CD14-positive monocyte (primary cell): Measurements from ENCODE around the gene PXN. TPM values are rescaled to one million over a fixed set of nuclear protein-coding genes. Genes with fewer than 3 reads are reported as not detected.

ENCODE experiments used
- DNase-seq, 3 donors: peaks; one replicate each; pipeline ENCODE4 v3.0.0-alpha.2; 2011 to 2022
- H2AFZ ChIP-seq: 2 replicates; pipeline ENCODE4 v1.6.0; 2012; ENCODE audit warnings: mild to moderate bottlenecking, low read depth, low read length, inconsistent platforms; ENCODE audit not compliant: insufficient read depth, poor library complexity, severe bottlenecking
- H3K27ac ChIP-seq, 2 donors: 1 replicate in 1 of 2; 2 replicates in 1 of 2; pipeline ENCODE4 v1.5.1; 2012 to 2013; ENCODE audit warnings: low read length in 2 of 2, control low read depth in 1 of 2, inconsistent platforms in 1 of 2, low read depth in 1 of 2, mild to moderate bottlenecking in 1 of 2
- H3K27me3 ChIP-seq, 2 donors: one replicate each; pipeline versions ENCODE4 v1.6.0 to v1.6.1; 2011 to 2013; ENCODE audit warnings: low read length in 2 of 2; ENCODE audit not compliant: control insufficient read depth in 2 of 2, insufficient read depth in 2 of 2
- H3K36me3 ChIP-seq, 2 donors: replicated peaks in 1 of 2; 1 replicate in 1 of 2; 2 replicates in 1 of 2; pipeline versions ENCODE4 v1.5.1 to v1.6.1; 2012 to 2013; ENCODE audit warnings: low read length in 2 of 2, control low read depth in 1 of 2, inconsistent platforms in 1 of 2, mild to moderate bottlenecking in 1 of 2; ENCODE audit not compliant: insufficient read depth in 2 of 2, control insufficient read depth in 1 of 2
- H3K4me1 ChIP-seq, 2 donors: 1 replicate in 1 of 2; 2 replicates in 1 of 2; pipeline versions ENCODE4 v1.5.1 to v1.6.1; 2012 to 2013; ENCODE audit warnings: low read length in 2 of 2, control low read depth in 1 of 2, inconsistent platforms in 1 of 2, mild to moderate bottlenecking in 1 of 2, moderate library complexity in 1 of 2; ENCODE audit not compliant: insufficient read depth in 2 of 2, control insufficient read depth in 1 of 2
- H3K4me2 ChIP-seq: replicated peaks from 2 replicates; pipeline ENCODE3; 2012; ENCODE audit warnings: low read length, moderate library complexity, mild to moderate bottlenecking; ENCODE audit not compliant: poor library complexity, severe bottlenecking; ENCODE audit errors: extremely low read depth
- H3K4me3 ChIP-seq, 3 experiments: fragments of 200-600 bp in 1 of 3; sonication (generic) in 1 of 3; replicated peaks in 1 of 3; 1 replicate in 2 of 3; 2 replicates in 1 of 3; pipeline ENCODE4 v1.5.1; 2011 to 2013; ENCODE audit warnings: low read length in 3 of 3, mild to moderate bottlenecking in 3 of 3, control low read depth in 2 of 3, low read depth in 2 of 3, inconsistent platforms in 1 of 3, moderate library complexity in 1 of 3
- H3K79me2 ChIP-seq: 2 replicates; pipeline ENCODE4 v1.6.0; 2012; ENCODE audit warnings: mild to moderate bottlenecking, control low read depth, inconsistent platforms, low read length, moderate library complexity; ENCODE audit not compliant: insufficient read depth
- H3K9ac ChIP-seq: 2 replicates; pipeline ENCODE4 v1.6.0; 2017; ENCODE audit warnings: low read length, mild to moderate bottlenecking; ENCODE audit not compliant: insufficient read depth, poor library complexity, severe bottlenecking
- H3K9me3 ChIP-seq, 2 donors: replicated peaks in 1 of 2; 1 replicate in 1 of 2; 2 replicates in 1 of 2; pipeline versions ENCODE4 v1.5.1 to v1.6.1; 2012 to 2013; ENCODE audit warnings: low read length in 2 of 2, control low read depth in 1 of 2; ENCODE audit not compliant: control insufficient read depth in 1 of 2, insufficient read depth in 1 of 2
- H4K20me1 ChIP-seq: 2 replicates; pipeline ENCODE4 v1.6.0; 2012; ENCODE audit warnings: mild to moderate bottlenecking, low read length, control low read depth, moderate library complexity; ENCODE audit not compliant: insufficient read depth
- H3K27ac Mint-ChIP-seq, 7 donors: one replicate each; pipeline ENCODE4 v1.8.0; 2020; ENCODE audit warnings: mild to moderate bottlenecking in 7 of 7, mixed read lengths in 7 of 7, moderate library complexity in 6 of 7, inconsistent platforms in 2 of 7
- H3K27me3 Mint-ChIP-seq, 3 donors: one replicate each; pipeline ENCODE4 v1.8.0; 2021 to 2022; ENCODE audit warnings: low read depth in 3 of 3, mild to moderate bottlenecking in 3 of 3, mixed read lengths in 3 of 3, moderate library complexity in 3 of 3, inconsistent platforms in 1 of 3
- H3K36me3 Mint-ChIP-seq, 2 donors: one replicate each; pipeline ENCODE4 v1.8.0; 2020; ENCODE audit warnings: mixed read lengths in 2 of 2, inconsistent platforms in 1 of 2, mild to moderate bottlenecking in 1 of 2
- H3K4me1 Mint-ChIP-seq: one replicate; pipeline ENCODE4 v1.8.0; 2020; ENCODE audit warnings: mild to moderate bottlenecking, mixed read lengths
- H3K4me3 Mint-ChIP-seq, 2 donors: one replicate each; pipeline ENCODE4 v1.8.0; 2020; ENCODE audit warnings: mild to moderate bottlenecking in 2 of 2, mixed read lengths in 2 of 2, moderate library complexity in 1 of 2
- H3K9me3 Mint-ChIP-seq, 7 donors: one replicate each; pipeline ENCODE4 v1.8.0; 2020 to 2022; ENCODE audit warnings: mixed read lengths in 7 of 7, mild to moderate bottlenecking in 6 of 7, moderate library complexity in 6 of 7, inconsistent platforms in 2 of 7
- CTCF ChIP-seq: fragments of 200-600 bp; IDR thresholded peaks from one replicate; pipeline ENCODE4 v1.8.0; 2022; ENCODE audit warnings: antibody characterized with exemption, mild to moderate bottlenecking
- WGBS: methylation state at CpG from one replicate; pipeline ENCODE4 v1.1.5; 2013; ENCODE audit warnings: missing lambda C conversion rate; ENCODE audit not compliant: insufficient coverage; 5-methylcytosine and 5-hydroxymethylcytosine counted together
- intact Hi-C, 2 donors: fragments of 100-400 bp; cut with micrococcal nuclease; formaldehyde crosslinking; loops; one replicate each; pipeline versions ENCODE4 v1.15.0 to v1.15.1; 2023
- polyA plus RNA-seq, 3 donors: library from polyadenylated mRNA; depleted of rRNA in 1 of 3; unstranded in 2 of 3; stranded (reverse) in 1 of 3; fragments of 300-500 nt in 2 of 3; fragments of >200 nt in 1 of 3; fragmentation: Illumina TruSeq in 2 of 3; gene quantifications; 1 replicate in 2 of 3; 2 replicates in 1 of 3; pipeline ENCODE4 v1.2.3, GENCODE V29; 2012 to 2021

Gene PXN
- polyA plus RNA-seq, 3 donors = 62.5 to 106 (median 98.4) TPM

DNA sequence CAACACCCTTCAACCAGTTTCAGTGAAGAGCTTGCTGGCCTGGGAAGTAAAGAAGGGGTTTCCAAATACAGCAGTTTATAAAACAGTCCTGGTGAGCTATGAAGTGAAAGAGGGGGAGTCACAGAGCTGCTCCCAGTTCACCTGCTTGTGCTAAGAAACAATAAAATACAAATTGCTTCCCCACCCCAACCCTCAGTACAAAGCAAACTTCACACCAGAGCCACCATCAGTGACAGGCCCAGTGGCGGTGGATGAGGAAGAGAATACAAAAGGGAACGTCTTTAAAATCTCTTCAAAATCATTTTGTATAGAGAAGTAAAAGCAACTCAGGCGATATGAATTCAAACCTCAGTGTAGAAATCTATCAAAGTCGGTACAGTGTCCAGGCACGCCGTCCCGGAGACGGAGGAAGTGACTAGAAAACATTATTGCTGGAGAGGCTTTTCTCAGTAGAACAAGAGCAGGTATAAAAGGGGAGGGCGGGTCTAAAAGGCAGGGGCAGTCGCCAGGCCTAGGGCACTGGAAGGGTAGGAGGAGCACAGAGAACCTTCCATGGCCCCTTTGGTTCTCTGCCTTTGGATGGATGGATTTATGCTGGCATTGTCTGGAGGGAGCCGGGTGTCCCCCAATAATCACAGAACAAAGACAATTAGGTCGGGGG lies 54.2 kb downstream of the PXN start:
- H3K9ac ChIP-seq = no peak overlapping the region
- intact Hi-C loops = no loop called here
- H3K4me3 Mint-ChIP-seq = no peak overlapping the region

GRCh38 chr12:120209851-120210250 lies 55.7 kb downstream of the PXN start:
- peak overlapping the region in 1 of 7 donors; percentile 82 for H3K27ac Mint-ChIP-seq

More for the DNA sequence above, 54.2 kb downstream of the PXN start:
- Histone ChIP-seq H4K20me1 (peaks cover 69% of the 10 kb centered on the region), H3K4me3 (no peak overlapping the region), H3K9me3 (no peaks in the 10 kb centered on the region), H2AFZ (no peak overlapping the region), H3K27me3 (no peaks in the 10 kb centered on the region), H3K4me1 (no peaks in the 10 kb centered on the region), H3K36me3 (peaks cover 63 to 73% of the 10 kb centered on the region in 2 donors), H3K4me2 (no peak overlapping the region), H3K79me2 (no peaks in the 10 kb centered on the region), H3K27ac (no peak overlapping the region)
- DNase-seq = no peak
- peak overlapping the region in 2 of 7 donors; percentile 32 to 72 for H3K27ac Mint-ChIP-seq
- WGBS = 85% methylated on average over 7 of the region's 12 CpGs
- H3K4me1 Mint-ChIP-seq = no peaks in the 10 kb centered on the region
- no peaks in the 10 kb centered on the region for H3K9me3 Mint-ChIP-seq
- peaks cover 0 to 2% (median 0%) of the 10 kb centered on the region in 3 donors for H3K27me3 Mint-ChIP-seq
- peaks cover 62 to 71% of the 10 kb centered on the region in 2 donors for H3K36me3 Mint-ChIP-seq
- no peak for TF ChIP-seq CTCF

More at GRCh38 chr12:120209851-120210250, 55.7 kb downstream of the PXN start:
- Mint-ChIP-seq H3K9me3 (no peaks in the 10 kb centered on the region), H3K4me1 (no peaks in the 10 kb centered on the region), H3K36me3 (peaks cover 51 to 56% of the 10 kb centered on the region in 2 donors), H3K27me3 (peaks cover 0 to 2% (median 0%) of the 10 kb centered on the region in 3 donors), H3K4me3 (no peak overlapping the region)
- Histone ChIP-seq H3K27me3 (no peaks in the 10 kb centered on the region), H2AFZ (no peak overlapping the region), H3K4me3 (no peak overlapping the region), H3K4me2 (no peak overlapping the region), H3K36me3 (peaks cover 48 to 58% of the 10 kb centered on the region in 2 donors), H3K27ac (no peak overlapping the region), H3K9me3 (no peaks in the 10 kb centered on the region), H3K9ac (no peak overlapping the region), H4K20me1 (peaks cover 54% of the 10 kb centered on the region), H3K4me1 (no peaks in the 10 kb centered on the region), H3K79me2 (no peaks in the 10 kb centered on the region)
- TF ChIP-seq CTCF = no peak
- intact Hi-C loops = no loop called here
- DNase-seq = no peak
- 90% methylated on average over 9 of the region's 13 CpGs for WGBS
